HepG2 (cell line): ENCODE results near the gene ZNF75A.

Experiments
- ZC3H4 ChIP-seq: sonication (generic); formaldehyde crosslinking; IDR thresholded peaks from 2 replicates; pipeline ENCODE4 v1.4.0; 2020; ENCODE audit warnings: missing genetic modification reagents, borderline replicate concordance
- ZNF383 ChIP-seq: sonication (generic); formaldehyde crosslinking; IDR thresholded peaks from 2 replicates; pipeline ENCODE4 v1.4.0; 2020; ENCODE audit warnings: missing genetic modification reagents, mild to moderate bottlenecking, borderline replicate concordance
- ZNF660 ChIP-seq: sonication (generic); formaldehyde crosslinking; IDR thresholded peaks from 2 replicates; pipeline ENCODE4 v1.5.1; 2020; ENCODE audit warnings: mild to moderate bottlenecking, low read depth, missing genetic modification reagents, borderline replicate concordance
- TF ChIP-seq, protein P1 (sequence below): sonication (generic); formaldehyde crosslinking; IDR thresholded peaks from 2 replicates; pipeline ENCODE4 v1.5.0; 2020; ENCODE audit warnings: mild to moderate bottlenecking, missing genetic modification reagents, moderate library complexity
- TF ChIP-seq, protein P2 (sequence below): sonication (generic); formaldehyde crosslinking; IDR thresholded peaks from 2 replicates; pipeline ENCODE4 v1.4.0; 2020; ENCODE audit warnings: missing genetic modification reagents

DNA sequence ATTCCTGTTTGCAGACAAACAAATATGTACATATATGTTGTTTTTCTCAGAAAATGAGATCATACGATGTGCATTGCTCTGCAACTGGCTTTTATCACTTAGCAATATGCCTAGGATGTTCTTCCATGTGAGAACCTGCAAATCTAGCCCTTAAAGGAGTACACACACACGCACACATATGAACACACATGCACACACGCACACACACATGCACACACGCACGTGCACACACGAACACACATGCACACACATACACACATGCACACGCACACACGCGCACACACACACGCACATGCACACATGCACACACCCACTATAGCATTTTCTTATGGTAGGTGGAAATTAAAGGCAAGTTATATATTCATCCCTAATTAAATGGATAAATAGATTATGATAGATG is 42.3 kb downstream of the ZNF75A start:
- TF ChIP-seq, protein P1, sequence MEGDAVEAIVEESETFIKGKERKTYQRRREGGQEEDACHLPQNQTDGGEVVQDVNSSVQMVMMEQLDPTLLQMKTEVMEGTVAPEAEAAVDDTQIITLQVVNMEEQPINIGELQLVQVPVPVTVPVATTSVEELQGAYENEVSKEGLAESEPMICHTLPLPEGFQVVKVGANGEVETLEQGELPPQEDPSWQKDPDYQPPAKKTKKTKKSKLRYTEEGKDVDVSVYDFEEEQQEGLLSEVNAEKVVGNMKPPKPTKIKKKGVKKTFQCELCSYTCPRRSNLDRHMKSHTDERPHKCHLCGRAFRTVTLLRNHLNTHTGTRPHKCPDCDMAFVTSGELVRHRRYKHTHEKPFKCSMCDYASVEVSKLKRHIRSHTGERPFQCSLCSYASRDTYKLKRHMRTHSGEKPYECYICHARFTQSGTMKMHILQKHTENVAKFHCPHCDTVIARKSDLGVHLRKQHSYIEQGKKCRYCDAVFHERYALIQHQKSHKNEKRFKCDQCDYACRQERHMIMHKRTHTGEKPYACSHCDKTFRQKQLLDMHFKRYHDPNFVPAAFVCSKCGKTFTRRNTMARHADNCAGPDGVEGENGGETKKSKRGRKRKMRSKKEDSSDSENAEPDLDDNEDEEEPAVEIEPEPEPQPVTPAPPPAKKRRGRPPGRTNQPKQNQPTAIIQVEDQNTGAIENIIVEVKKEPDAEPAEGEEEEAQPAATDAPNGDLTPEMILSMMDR (CRISPR knock-in tag) = no peak
- TF ChIP-seq ZNF660 (CRISPR knock-in tag) (no peak), ZNF383 (CRISPR knock-in tag) (no peak), ZC3H4 (CRISPR knock-in tag) (no peak)
- TF ChIP-seq, protein P2, sequence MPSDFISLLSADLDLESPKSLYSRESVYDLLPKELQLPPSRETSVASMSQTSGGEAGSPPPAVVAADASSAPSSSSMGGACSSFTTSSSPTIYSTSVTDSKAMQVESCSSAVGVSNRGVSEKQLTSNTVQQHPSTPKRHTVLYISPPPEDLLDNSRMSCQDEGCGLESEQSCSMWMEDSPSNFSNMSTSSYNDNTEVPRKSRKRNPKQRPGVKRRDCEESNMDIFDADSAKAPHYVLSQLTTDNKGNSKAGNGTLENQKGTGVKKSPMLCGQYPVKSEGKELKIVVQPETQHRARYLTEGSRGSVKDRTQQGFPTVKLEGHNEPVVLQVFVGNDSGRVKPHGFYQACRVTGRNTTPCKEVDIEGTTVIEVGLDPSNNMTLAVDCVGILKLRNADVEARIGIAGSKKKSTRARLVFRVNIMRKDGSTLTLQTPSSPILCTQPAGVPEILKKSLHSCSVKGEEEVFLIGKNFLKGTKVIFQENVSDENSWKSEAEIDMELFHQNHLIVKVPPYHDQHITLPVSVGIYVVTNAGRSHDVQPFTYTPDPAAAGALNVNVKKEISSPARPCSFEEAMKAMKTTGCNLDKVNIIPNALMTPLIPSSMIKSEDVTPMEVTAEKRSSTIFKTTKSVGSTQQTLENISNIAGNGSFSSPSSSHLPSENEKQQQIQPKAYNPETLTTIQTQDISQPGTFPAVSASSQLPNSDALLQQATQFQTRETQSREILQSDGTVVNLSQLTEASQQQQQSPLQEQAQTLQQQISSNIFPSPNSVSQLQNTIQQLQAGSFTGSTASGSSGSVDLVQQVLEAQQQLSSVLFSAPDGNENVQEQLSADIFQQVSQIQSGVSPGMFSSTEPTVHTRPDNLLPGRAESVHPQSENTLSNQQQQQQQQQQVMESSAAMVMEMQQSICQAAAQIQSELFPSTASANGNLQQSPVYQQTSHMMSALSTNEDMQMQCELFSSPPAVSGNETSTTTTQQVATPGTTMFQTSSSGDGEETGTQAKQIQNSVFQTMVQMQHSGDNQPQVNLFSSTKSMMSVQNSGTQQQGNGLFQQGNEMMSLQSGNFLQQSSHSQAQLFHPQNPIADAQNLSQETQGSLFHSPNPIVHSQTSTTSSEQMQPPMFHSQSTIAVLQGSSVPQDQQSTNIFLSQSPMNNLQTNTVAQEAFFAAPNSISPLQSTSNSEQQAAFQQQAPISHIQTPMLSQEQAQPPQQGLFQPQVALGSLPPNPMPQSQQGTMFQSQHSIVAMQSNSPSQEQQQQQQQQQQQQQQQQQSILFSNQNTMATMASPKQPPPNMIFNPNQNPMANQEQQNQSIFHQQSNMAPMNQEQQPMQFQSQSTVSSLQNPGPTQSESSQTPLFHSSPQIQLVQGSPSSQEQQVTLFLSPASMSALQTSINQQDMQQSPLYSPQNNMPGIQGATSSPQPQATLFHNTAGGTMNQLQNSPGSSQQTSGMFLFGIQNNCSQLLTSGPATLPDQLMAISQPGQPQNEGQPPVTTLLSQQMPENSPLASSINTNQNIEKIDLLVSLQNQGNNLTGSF (CRISPR knock-in tag) = no peak
